ENCODE results near the gene ALDH3A2. TPM values are rescaled to one million over a fixed set of nuclear protein-coding genes. Genes with fewer than 3 reads are reported as not detected.
A peak's percentile ranks its signal among the peaks of the same experiment; 100 is the strongest.

The ALDH3A2 gene
- total and polyA plus RNA-seq, 2 of the 8 experiments (the other 6 are each of a cell fraction or from before 2014, with no cell fraction given) = 20.6 to 72.9 TPM

GRCh38 chr17:19647697-19648474 lies 665 bp upstream of the ALDH3A2 start:
- peak overlapping the region; percentile 75 for H3K4ac ChIP-seq (replicated peaks; ENCODE audit: insufficient read length, low read depth, low read length)
- peaks cover 0 to 2% (median 0%) of the 10 kb centered on the region in 4 experiments; a peak in 2 of 7 replicates for H3K27me3 ChIP-seq (replicated peaks in 1 of 4; ENCODE audit: control insufficient read depth in 3 of 4, extremely low read depth in 1 of 4, insufficient read depth in 3 of 4, low read length in 3 of 4)
- 4% methylated on average over 37 of the region's 37 CpGs; no CpG with 5 or more reads in 1 of the 2 experiments for WGBS, 2 experiments (ENCODE audit: extremely low coverage in 1 of 2, insufficient coverage in 1 of 2, insufficient read length in 1 of 2, insufficient replicate concordance in 2 of 2, low coverage in 1 of 2, low lambda C conversion rate in 2 of 2, missing lambda C conversion rate in 1 of 2)
- peak overlapping the region; percentile 96 for H2AFZ ChIP-seq (ENCODE audit: low read length)
- H2BK20ac ChIP-seq (ENCODE audit: low read length) = 0 out of 2 replicates have a peak overlapping the region, but pooled peaks have one; percentile 40
- peaks cover 6 to 37% of the 10 kb centered on the region in 2 experiments for H3K79me2 ChIP-seq (ENCODE audit: control insufficient read depth in 1 of 2, insufficient read depth in 2 of 2, low read length in 2 of 2)
- peaks cover 3% of the 10 kb centered on the region; the same call in 1 of the 2 replicates for H3K79me1 ChIP-seq (ENCODE audit: low read depth, low read length)
- H2AK5ac ChIP-seq (ENCODE audit: low read depth, low read length) = peak overlapping the region; percentile 55; the same call in 1 of the 2 replicates
- H3K4me1 ChIP-seq (replicated peaks in 1 of 4; ENCODE audit: control insufficient read depth in 3 of 4, insufficient read depth in 4 of 4, low read length in 3 of 4) = peaks cover 6 to 14% (median 11%) of the 10 kb centered on the region in 4 experiments
- peak overlapping the region; percentile 66 for H4K5ac ChIP-seq (ENCODE audit: insufficient read length, low read depth, low read length)
- peak overlapping the region; percentile 97 for H4K91ac ChIP-seq (replicated peaks; ENCODE audit: insufficient read length, low read length)
- peak overlapping the region; percentile 31 to 71 (median 46); a peak in 6 of 7 replicates for H3K9ac ChIP-seq (replicated peaks in 1 of 4; ENCODE audit: extremely low read depth in 1 of 4, low read depth in 3 of 4, low read length in 3 of 4)
- peak overlapping the region; percentile 84 to 97 for H3K4me2 ChIP-seq (ENCODE audit: insufficient read depth in 1 of 2, low read depth in 2 of 2, low read length in 2 of 2)
- peak overlapping the region; percentile 43 for H3K56ac ChIP-seq (replicated peaks; ENCODE audit: insufficient read length, low read depth, low read length)
- peaks cover 0 to under 1% (median 0%) of the 10 kb centered on the region in 4 experiments; a peak in 1 of 8 replicates for H3K36me3 ChIP-seq (ENCODE audit: control insufficient read depth in 2 of 4, insufficient read depth in 4 of 4, low read length in 3 of 4)
- H3K23me2 ChIP-seq (ENCODE audit: low read depth, low read length) = peaks cover 11% of the 10 kb centered on the region
- ChIA-PET CTCF (ENCODE audit: partially characterized antibody) (interaction anchor here (0.8 to 8.0 kb wide), 24 partner anchors 9 to 285 kb away, joined by 3 to 56 read pairs (median 4); partner anchors contain the start of genes SLC47A1 and SLC47A2), POLR2A (ENCODE audit: partially characterized antibody) (interaction anchor here (0.6 to 2.6 kb wide), 24 partner anchors 16 to 366 kb away, joined by 3 to 16 read pairs (median 3); partner anchors contain the start of genes B9D1, MAPK7, SLC47A1 and ULK2)
- H3K4me3 ChIP-seq (ENCODE audit: extremely low read depth in 1 of 4, insufficient read depth in 2 of 4, low read depth in 3 of 4, low read length in 4 of 4) = peak overlapping the region; percentile 70 to 75 (median 72)
- peak overlapping the region; percentile 13; the same call in 1 of the 2 replicates for H3K27ac ChIP-seq (ENCODE audit: low read depth, low read length)
- peak overlapping the region; percentile 89 for H3K18ac ChIP-seq (ENCODE audit: extremely low read depth, low read length)
- H2BK15ac ChIP-seq (ENCODE audit: low read length) = no peak overlapping the region
- DNase-seq (ENCODE audit: low read depth in 1 of 2, low spot score in 2 of 2) (peak in 1 of 2 experiments; percentile 82), FAIRE-seq (no peak)
- peak overlapping the region; percentile 97 for H2BK12ac ChIP-seq (ENCODE audit: low read depth, low read length)
- no peak overlapping the region for H2BK120ac ChIP-seq (replicated peaks; ENCODE audit: low read depth, low read length)
- H3K23ac ChIP-seq (ENCODE audit: insufficient read length) = no peak overlapping the region
- H3K14ac ChIP-seq (ENCODE audit: insufficient read length) = no peak overlapping the region
- peaks cover 0 to 2% of the 10 kb centered on the region in 2 experiments for H4K20me1 ChIP-seq (replicated peaks in 1 of 2; ENCODE audit: control insufficient read depth in 1 of 2, insufficient read depth in 2 of 2, low read length in 2 of 2)
- H2BK5ac ChIP-seq (ENCODE audit: low read depth, low read length) = peak overlapping the region; percentile 74
- no peaks in the 10 kb centered on the region; a peak in 1 of 4 replicates for H3K9me3 ChIP-seq (ENCODE audit: insufficient read depth in 2 of 2, low read depth in 1 of 2, low read length in 1 of 2)
- H4K8ac ChIP-seq (ENCODE audit: extremely low read depth, insufficient read depth, low read length) = peak overlapping the region; percentile 91; the same call in 1 of the 2 replicates
- no peak for TF ChIP-seq BACH1 (IDR thresholded peaks at IDR 0.05; ENCODE audit: low read length)
- no peak for TF ChIP-seq CBX5 (IDR thresholded peaks at IDR 0.05; ENCODE audit: low read depth, low read length)
- peak; percentile 88 for TF ChIP-seq E2F6 (IDR thresholded peaks at IDR 0.05)
- TF ChIP-seq ATF2 (IDR thresholded peaks at IDR 0.05; ENCODE audit: low read length) = no peak
- TF ChIP-seq NANOG (IDR thresholded peaks at IDR 0.05; ENCODE audit: insufficient read depth, low read depth, low read length, poor library complexity, severe bottlenecking) = no peak
- no peak for TF ChIP-seq GTF2F1 (IDR thresholded peaks at IDR 0.05; ENCODE audit: borderline replicate concordance, low read depth, low read length)
- TF ChIP-seq YY1 (IDR thresholded peaks at IDR 0.05; ENCODE audit: low read depth, low read length) = peak; percentile 86
- TF ChIP-seq TAF1 (IDR thresholded peaks at IDR 0.05; ENCODE audit: low read depth, low read length) = peak; percentile 18; the same call in 1 of the 2 replicates

Data from H1 (cell line).